Measurements from ENCODE around the gene MRPL24.
"Not testable (repeated sequence)": the region's sequence is repeated elsewhere in the genome, so short reads cannot be mapped to it uniquely, and the experiment has no call there.

MRPL24 gene

DNA sequence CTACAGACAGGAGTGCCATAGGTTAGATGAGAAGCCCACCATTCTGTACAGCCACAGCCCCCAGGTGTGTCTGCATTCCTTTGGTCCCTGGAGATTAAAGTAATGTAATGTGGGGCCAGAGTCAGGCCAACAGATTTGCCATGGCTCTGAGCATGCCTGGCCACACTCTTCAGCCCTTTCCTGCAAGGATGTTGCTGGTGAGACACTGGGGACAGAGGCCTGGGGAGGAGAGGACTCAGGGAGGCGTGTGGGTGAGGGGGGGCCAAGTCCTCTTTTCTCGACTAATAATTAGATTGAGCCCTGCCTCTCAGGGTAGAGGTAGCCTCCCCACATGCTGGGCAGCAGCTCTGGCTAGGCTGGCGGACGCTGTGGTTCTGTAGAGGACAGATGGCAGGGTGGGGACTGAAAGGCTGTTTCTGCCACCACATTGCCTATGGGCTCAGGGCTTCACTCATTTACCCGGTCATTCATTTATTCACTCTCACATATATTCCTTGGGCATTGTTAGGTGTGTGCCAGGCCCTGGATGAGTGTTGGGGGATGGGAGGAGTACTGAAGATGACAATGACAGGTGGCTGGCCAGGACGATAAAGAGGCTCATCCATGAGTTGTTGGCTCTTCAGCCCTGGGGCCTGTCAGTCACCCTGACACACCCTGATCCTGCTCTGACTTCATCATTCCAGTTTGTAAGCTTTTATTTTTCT lies 19.4 kb upstream of the MRPL24 start:
- no peak for DNase-seq (ENCODE audit: extremely low read depth in 1 of 2, low read depth in 1 of 2)

DNA sequence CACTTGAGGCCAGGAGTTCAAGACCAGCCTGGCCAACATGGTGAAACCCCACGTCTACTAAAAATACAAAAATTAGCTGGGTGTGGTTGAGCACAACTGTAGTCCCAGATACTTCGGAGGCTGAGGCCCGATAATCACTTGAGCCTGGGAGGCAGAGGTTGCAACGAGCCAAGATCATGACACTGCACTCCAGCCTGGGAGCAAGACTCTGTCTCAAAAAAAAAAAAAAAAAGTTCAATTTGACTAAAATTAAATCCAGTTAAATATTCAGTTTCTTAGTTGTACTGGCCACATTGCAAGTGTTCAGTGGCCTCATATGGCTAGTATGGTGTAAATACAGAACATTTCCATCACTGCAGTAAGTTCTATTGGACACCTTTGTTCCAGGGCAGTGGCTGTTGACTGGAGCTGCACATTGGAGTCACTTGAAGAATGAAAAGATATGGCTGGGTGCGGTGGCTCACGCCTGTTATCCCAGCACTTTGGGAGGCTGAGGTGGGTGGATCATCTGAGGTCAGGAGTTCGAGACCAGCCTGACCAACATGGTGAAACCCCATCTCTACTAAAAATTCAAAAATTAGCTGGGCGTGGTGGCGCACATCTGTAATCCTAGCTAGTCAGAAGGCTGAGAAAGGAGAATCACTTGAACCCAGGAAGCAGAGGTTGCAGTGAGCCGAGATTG lies 16.8 kb upstream of the MRPL24 start:
- DNase-seq (ENCODE audit: extremely low read depth in 1 of 2, low read depth in 1 of 2), result not testable (repeated sequence)

DNA sequence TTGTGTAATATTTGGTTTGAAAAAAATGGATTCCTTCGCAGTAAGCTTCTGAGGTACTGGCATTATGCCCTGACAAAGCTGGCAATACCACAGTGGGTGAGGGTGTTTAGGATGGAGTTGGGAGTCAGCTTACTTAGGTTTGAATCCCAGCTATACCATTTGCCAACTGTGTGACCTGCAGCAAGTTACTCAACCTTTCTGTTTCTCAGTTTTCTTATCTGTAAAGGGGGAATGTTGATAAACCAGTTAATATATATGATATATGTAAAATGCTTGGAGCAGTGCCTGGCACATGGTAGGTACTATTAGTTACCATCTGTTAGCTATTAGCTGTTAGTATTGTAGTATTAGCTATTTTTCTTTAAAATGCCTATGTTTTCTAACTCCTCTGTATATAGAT lies 15.5 kb upstream of the MRPL24 start:
- no peak for DNase-seq (ENCODE audit: extremely low read depth in 1 of 2, low read depth in 1 of 2)

DNA sequence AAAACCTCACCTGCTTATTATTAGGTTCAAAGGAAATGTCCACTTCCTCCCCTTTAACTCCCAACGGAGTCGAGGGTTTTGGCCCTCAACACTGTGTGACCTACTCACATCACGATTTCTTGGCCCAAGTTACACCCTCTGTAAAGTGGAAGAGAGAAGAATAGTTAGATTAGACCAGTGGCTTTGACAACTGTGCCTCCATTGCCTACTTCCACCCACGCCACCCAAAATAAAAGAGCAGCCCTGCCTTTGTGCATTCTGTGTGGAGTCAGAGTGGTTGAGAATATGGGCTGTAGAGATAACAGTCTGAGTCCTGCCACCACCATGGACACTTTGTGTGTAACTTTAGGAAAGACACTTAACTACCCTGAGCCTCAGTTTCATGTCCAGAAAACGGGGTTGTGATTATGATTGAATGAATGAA lies 14.7 kb upstream of the MRPL24 start:
- no peak for DNase-seq (ENCODE audit: extremely low read depth in 1 of 2, low read depth in 1 of 2)

DNA sequence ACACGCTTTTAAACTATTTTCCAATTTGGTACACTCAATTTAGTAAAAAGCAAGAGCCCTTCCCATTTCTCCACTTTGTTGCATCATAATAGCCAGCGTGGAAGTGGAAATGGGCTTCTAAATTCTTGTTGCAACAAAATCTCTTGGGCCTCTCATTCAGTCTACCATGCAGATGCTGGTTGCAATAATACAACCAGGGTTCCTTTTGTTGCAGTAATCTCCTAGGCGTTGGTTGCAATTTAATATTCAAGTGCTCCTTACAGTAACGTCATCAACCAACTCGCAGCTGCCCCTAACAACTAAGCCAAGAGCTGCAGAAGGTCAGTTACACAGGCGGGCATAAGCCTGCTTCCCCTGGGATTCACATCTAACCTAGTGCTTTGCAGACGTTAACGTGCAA lies 13.3 kb upstream of the MRPL24 start:
- DNase-seq (ENCODE audit: extremely low read depth in 1 of 2, low read depth in 1 of 2), result no peak

DNA sequence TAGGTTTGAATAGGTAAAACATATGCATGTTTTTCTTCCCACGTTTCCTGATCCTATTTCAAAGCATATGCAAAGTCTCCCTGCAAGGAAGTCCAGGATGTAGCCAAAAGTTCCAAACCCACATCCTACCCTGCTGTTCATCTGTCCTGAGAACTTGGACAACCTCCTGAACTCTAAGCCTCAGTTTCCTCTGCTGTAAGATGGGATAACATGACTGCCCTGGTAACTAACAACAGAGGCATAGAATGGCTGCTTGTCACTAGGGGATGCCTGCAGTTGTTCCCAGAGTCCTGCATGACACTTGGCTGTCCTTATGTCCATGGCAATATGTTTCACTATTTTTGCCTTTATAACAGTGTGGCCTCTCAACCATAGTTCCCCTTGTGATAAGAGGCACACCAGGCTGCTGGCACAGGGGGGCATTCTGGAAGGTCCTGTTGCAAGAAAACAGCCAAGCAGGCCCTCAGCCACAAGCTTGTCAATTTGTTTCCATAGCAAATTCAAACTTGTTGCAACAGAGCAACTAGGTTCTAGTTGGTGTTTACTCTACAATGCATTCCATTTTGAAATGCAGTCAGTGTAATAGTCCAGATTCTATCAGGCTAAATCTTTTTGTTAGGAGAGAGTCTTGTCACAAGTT lies 12.1 kb upstream of the MRPL24 start:
- DNase-seq (ENCODE audit: extremely low read depth in 1 of 2, low read depth in 1 of 2), result no peak

DNA sequence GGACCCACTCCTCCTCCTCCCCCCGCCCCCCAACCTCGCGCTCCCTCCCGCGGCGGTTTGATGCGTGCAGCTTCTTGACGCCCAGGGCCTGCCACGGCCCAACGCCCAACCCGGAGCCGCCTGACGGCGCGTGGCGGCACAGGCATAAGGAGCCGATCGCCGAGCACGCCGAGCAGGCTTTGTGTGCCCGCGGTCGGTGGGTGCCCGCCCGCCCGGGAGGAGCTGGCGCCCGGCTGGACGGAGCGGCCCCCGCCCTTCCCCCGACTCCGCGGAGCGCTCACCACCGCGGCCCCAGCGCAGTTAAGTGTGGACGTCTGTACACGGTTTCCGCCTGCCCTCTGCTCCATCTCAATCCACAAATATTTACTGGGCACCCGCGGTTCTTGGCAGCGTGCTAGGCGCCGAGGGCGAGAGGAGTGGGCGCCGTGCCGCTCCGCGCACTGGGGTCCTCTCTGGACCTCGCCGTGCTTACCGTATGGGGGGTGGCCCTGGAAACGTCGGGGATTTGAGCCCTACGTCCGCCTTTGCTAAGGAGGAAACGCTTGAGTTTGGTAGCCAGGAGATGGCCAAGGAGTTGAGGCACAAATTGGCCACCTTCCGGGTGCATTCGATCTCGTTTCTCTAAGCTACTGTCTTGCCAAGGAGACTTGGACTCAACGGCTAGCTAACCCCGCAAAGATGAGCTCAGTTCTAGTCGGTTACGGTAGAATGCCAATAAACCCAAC lies 11.0 kb upstream of the MRPL24 start:
- peak; percentile 91 to 95 for DNase-seq (ENCODE audit: extremely low read depth in 1 of 2, low read depth in 1 of 2)

DNA sequence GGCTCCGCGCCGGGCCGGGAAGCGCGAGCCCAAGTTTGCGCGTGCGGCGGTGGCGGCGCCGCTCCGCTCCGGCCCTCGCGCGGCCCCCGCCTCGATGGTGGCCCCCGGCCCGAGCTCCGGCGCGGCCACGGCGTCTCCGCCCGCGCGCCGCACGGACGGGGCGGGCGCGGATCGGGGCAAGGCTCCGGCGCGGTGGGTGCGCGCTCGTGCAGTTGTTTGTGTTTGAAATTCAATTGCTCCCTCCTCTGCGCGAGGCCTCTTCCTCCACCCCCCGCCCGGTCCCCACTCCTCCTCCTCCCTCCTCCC lies 10.5 kb upstream of the MRPL24 start, which contains the start of gene HDGF:
TSS of gene HDGF (minus strand) at position 225 of the 306 bp plus-strand sequence. CDS start 246 bp downstream, outside the sequence.
- no peak for DNase-seq (ENCODE audit: extremely low read depth in 1 of 2, low read depth in 1 of 2)

DNA sequence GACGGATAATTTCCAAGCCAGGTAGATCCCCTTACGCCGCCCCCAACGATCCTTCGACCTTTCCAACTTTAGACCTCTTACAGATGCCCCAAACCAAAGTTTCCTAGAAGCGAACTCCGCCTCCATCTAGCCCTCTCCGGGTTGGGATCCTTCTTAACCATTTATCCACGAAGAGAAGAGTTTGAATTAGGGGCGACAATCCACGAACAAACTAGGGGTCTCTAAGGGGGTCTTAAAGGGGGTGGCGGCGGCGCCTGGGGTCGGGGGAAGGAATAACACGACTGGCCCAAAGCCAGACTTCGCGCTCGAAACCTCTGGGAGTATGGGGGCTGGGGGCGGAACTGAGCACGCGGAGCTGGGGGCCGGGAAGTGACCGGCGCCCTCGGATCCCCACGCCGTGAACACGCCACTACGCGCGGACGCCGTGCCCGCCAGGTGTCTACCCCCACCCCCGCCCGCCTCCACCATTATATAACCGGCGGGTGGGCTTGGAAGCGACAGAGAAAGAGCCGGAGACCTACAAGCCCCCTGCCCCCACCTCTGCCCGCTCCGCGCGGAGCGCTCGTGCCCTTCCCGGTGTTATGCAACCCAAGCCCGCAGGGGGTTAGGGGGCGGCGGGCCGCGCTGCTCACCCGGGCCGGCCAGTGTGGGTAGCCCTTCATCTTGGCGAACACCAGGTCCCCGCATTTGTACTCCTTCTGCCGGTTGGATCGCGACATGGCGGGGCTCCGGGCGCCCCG lies 10.0 kb upstream of the MRPL24 start:
- DNase-seq (ENCODE audit: extremely low read depth in 1 of 2, low read depth in 1 of 2), result no peak

DNA sequence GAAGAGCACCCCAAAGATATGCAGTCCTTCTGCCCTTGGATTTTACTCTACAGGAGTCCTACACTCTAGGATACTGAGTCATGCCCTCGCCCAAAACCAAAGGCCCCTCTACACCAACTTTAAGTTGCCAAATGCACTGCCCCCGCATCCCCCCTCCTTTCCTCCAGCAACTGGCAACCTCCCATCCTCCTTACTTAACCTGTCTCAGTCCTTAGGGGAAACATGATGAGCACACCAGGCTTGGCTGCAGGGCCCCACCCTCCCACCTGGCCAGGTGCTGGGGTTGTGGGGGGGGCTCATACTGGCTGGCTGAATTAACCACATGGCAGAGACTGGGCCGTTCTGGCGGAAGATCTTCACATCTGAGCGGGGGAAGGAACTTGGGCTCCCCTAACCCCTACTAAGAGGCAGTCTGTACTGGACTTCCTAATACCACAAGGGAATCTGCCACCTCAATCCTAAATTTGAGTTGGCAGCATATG lies 9.3 kb upstream of the MRPL24 start:
- no peak for DNase-seq (ENCODE audit: extremely low read depth in 1 of 2, low read depth in 1 of 2)

DNA sequence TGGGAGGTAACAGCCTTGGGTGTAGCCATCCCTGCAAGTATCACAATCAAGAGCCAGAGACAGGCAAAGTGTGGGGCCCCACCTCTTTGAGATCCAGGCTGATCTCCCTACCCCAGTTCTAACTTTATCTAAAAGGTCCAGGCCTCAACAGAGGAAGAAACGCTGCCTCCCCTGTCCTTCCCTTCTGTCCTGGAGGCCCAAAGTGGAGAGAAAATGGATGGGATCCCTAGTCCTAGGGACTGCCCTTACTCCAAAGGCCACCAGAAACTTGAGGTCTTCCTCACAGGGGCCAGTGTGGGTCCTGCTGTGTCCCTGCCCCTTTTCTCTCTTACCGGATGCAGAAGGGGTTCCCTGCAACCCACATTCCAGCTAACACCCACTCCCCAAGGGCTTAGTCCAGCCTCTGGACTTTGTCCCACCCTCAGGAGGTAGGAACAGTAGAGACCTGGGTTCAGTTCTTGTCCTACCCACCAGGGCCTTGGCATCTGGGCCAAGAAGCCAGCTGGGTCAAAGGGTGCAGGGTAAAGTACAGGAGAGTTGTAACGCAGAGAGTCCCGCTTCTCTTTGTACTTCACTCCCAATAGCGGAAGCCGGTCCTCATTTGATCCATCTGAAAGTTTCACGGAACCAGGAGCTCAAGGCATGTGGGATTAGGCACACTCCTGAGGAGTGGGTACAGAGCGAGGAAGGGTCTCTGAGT lies 8.7 kb upstream of the MRPL24 start:
- DNase-seq (ENCODE audit: extremely low read depth in 1 of 2, low read depth in 1 of 2), result no peak

DNA sequence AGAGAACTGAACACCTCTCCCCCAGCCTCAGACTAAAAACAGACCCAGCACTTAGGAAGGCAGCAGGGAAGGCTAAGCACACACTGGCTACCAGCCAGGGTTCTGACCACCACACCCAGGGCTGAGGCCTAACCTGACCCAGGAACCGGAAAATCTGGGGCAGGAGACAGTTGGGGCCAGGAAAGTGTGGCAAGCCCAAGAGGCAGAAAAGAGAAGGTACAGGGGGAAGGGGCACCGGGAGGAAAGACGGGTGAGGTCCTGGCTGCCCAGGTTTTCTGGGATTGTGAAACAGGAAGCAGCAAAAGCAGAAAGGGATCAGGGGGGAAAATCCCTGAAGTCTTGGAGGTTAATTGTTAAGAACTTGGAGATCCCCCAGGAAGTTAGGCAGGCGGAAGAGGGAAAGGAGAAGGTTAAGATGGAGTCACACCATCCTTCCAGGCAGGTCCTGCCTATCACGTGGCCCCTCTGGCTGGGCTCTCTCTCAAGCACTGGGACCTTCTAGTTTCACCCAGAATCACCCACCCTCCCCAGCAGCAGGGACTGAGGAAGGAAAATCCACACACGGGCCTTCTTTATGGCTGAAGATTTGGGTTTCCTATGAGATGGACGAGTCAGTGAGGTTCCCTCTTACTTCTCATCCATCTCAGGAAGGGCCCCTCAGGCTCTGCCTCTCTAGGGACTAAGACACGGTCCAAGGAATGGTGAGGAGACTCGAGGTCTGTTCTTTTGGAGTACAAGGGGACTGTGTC lies 8.0 kb upstream of the MRPL24 start:
- DNase-seq (ENCODE audit: extremely low read depth in 1 of 2, low read depth in 1 of 2), result no peak

DNA sequence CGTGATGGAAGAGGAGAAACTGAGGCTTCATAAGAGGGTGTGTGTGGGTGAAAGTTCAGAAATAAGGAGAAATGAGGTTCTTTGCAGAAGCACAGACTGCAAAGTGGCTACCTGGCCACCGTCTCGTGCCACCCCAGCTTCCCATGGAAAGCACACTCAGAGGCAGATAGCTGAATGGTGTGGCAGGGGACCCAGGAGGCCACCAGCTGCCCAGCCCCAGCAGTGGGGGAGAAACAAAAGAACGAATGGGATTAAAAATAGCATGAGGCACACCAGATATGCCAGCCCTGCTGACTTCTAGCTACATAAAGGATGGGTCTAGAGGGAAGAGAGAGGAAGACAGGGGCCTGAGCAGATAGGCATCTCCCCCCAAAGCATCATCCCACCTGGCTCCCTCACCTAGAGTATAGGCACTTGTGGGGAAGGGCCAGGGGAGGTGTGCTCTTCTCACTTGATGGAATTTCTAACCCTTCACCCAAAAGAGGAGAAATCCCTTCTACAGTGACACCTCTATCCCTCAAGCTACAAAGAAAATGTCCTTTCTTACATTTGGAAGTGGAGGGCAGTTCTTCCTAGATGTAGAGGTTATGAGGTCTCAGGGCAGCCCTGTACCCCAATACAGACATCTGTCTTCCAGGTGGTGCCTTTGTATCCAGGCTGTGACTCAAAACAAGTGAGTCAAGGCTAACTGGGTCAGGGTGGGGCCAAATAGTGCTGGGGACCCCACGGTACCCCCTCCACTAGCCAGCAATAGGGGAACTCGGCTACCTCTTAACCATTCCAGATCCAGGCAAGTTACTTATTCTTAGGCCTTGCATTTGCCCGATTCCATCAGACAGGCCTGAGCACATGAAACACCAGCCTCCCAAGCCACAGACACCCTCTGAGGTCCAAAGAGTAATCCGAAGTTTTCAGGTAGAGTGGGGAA lies 7.1 kb upstream of the MRPL24 start:
- DNase-seq (ENCODE audit: extremely low read depth in 1 of 2, low read depth in 1 of 2), result no peak

DNA sequence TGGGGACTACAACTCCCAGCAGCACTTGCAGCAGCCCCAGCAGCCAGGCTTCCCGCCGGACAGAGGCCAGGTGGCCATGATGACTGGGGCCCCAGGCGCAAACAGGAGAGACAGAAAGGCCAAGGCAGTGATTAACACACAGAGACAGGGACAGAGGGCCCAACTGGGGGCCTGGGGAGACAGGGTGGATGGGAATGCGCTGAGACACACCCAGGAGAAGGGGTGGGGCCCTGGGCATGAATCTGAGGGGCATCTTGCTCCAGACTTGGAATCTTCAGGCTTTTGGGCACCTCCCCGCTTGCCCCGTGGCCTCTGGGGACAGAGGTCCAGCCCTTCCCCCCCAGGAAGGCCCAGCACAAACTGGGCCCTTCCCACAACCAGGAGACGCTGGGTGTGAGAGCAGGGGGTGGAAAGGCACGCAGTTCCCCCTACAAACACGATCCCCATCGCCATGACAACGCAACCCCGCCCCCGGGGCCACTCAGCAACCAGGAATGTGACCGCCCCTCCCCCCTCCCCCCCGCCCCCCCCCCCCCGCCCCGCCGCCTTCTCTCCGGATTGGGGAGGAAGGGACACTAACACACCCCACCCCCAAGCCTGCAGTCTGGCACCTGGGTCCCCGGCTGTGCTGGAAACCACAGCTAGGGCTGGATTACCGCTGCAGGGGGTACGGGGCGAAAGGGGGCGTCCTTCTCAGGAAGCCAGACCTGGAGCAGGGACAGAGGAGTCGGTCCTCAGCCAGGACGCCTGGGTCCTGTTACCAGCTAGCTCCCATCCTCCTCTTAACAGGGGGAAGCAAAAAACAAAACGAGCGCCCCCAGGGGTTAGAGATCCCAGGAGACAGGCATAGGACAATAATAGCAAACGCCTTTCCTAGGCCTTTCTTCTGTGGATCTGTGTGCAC lies 6.1 kb upstream of the MRPL24 start:
- DNase-seq (ENCODE audit: extremely low read depth in 1 of 2, low read depth in 1 of 2), result peak; percentile 22 to 63

DNA sequence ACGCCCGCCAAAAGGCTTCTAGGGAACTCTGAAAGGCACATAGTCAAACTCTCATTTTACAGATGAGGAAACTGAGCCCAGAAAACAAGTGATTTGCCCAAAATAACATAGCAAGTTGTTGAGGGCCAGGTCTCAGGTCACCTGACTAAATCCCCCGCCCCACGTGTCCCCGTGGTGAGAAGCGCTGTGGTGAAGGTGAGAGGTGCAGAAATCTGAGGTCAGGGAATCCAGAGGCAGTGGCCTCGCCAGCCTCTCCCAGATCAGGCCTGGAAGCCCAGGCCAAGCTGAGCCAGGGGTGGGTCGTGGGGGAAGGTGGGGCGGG lies 5.5 kb upstream of the MRPL24 start:
- DNase-seq (ENCODE audit: extremely low read depth in 1 of 2, low read depth in 1 of 2), result no peak

DNA sequence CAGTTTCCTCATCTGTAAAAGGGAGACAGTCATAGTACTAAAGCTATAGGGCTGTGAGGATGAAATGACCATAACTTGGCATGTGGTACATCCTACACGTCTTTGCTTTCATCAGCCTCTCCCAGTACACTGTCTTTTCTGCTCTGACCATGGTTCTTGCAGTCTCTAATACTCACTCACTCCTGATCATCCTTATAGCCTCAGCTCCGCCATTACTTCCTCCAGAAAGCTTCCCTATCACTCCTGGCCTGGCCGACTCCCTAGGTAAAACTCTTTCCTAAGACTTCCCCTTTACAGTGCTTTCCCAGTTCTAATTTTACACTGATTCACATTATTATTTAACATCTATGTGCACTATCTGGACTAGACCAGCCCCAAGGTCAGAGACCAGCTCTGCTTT lies 5.0 kb upstream of the MRPL24 start:
- DNase-seq (ENCODE audit: extremely low read depth in 1 of 2, low read depth in 1 of 2), result no peak

DNA sequence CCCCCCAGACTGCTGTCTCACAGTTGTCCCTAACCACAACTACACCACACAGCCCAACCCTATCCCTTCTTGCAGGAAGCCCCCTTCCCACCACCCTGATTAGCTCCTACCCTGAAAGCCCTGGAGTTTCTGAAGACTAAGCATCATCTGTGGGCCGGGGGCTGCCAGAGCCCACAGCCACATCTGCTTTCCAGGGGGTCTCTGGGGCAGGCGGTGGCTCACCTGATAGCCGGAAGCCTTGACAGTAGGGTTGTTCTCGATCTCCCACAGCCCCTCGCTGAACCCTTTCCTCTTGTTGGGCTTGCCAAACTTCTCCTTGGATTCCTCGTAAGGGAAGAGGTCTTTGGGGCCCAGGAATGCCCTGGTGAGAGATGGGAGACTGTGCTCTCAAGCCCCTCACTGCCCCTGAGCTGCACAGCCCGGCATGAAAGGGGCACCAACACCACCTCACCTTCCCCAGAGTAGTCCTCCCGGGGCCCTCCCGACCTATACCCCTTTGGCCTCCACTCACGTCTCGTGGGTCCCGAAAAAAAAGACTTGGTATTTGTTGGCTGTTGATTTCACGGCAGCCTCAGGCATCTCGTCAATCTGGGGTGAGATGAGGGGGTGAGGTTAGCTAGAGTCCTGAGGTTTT lies 4.0 kb upstream of the MRPL24 start:
- DNase-seq (ENCODE audit: extremely low read depth in 1 of 2, low read depth in 1 of 2), result no peak
